OCI-LY7 (cell line): ENCODE results near the gene ANKRD44. TPM values are rescaled to one million over a fixed set of nuclear protein-coding genes. Genes with fewer than 3 reads are reported as not detected.

Source experiments
- BruUV-seq: library from RNA; stranded (reverse); fragments of 400-500 nt; replicated peaks from 2 replicates; lab custom pipeline; 2021; lab: Mats Ljungman, UMichigan
- CTCF ChIA-PET: fragments of 300-600 bp; sonication (Branson Sonifier 250); formaldehyde crosslinking; loops from one replicate; lab custom pipeline; 2022; ENCODE audit warnings: antibody characterized with exemption; ENCODE audit not compliant: unreplicated experiment; lab: Charles Lee
- POLR2A ChIA-PET: fragments of 300-600 bp; sonication (Branson Sonifier 250); formaldehyde crosslinking; loops from one replicate; lab custom pipeline; 2022; ENCODE audit warnings: antibody characterized with exemption; lab: Charles Lee
- DNase-seq: peaks from one replicate; pipeline ENCODE4 v3.0.0-alpha.2; 2015; ENCODE audit warnings: low spot score
- H2AFZ ChIP-seq: fragments of 200-600 bp; sonication (generic), shearing (Covaris generic); 2 replicates; pipeline ENCODE4 v1.6.1; 2014; ENCODE audit warnings: mild to moderate bottlenecking, antibody characterized with exemption, low read length, moderate library complexity
- H3K27ac ChIP-seq: fragments of 200-600 bp; sonication (generic); 2 replicates; pipeline ENCODE4 v1.5.1; 2014; ENCODE audit warnings: mixed run types, low read depth, mild to moderate bottlenecking, moderate library complexity, low read length, inconsistent platforms; ENCODE audit not compliant: poor library complexity, severe bottlenecking
- H3K36me3 ChIP-seq: fragments of 200-600 bp; sonication (generic); 2 replicates; pipeline ENCODE4 v1.6.1; 2014; ENCODE audit warnings: mild to moderate bottlenecking, antibody characterized with exemption, low read length, moderate library complexity, mixed read lengths; ENCODE audit not compliant: insufficient read depth
- H3K4me1 ChIP-seq: fragments of 200-600 bp; sonication (generic); 2 replicates; pipeline ENCODE4 v1.5.1; 2014; ENCODE audit warnings: mild to moderate bottlenecking, low read length; ENCODE audit not compliant: insufficient read depth, poor library complexity, severe bottlenecking
- H3K4me2 ChIP-seq: fragments of 200-600 bp; sonication (generic); 2 replicates; pipeline ENCODE4 v1.6.1; 2014; ENCODE audit warnings: mild to moderate bottlenecking, low read length
- H3K4me3 ChIP-seq: fragments of 200-600 bp; sonication (generic); 2 replicates; pipeline ENCODE4 v1.5.1; 2014; ENCODE audit warnings: mild to moderate bottlenecking, low read depth, low read length; ENCODE audit not compliant: poor library complexity, severe bottlenecking
- H3K79me2 ChIP-seq: fragments of 200-600 bp; sonication (generic); 2 replicates; pipeline ENCODE4 v1.6.1; 2016; ENCODE audit warnings: low read depth, mild to moderate bottlenecking, low read length, moderate library complexity, mixed read lengths; ENCODE audit not compliant: insufficient read depth
- H3K9me2 ChIP-seq: fragments of 200-600 bp; sonication (generic); 2 replicates; pipeline ENCODE4 v1.6.1; 2016; ENCODE audit warnings: mild to moderate bottlenecking, low read length, mixed read lengths; ENCODE audit not compliant: insufficient read depth
- H3K9me3 ChIP-seq: fragments of 200-600 bp; sonication (generic); 2 replicates; pipeline ENCODE4 v1.6.1; 2014; ENCODE audit warnings: mild to moderate bottlenecking, mixed run types, low read length, mixed read lengths
- H4K20me1 ChIP-seq: fragments of 200-600 bp; sonication (generic); 2 replicates; pipeline ENCODE4 v1.6.1; 2014; ENCODE audit warnings: mild to moderate bottlenecking, antibody characterized with exemption, low read length, moderate library complexity, mixed read lengths; ENCODE audit not compliant: insufficient read depth
- EZH2phosphoT487 ChIP-seq: fragments of 200-600 bp; sonication (generic); IDR thresholded peaks from 2 replicates; pipeline ENCODE4 v1.6.1; 2018; ENCODE audit warnings: low read depth, borderline replicate concordance, mild to moderate bottlenecking, mixed run types, antibody characterized with exemption, low read length, moderate library complexity, mixed read lengths
- intact Hi-C: fragments of 100-400 bp; cut with micrococcal nuclease; formaldehyde crosslinking; loops from one replicate; pipeline ENCODE4 v1.10.0; 2022; ENCODE audit not compliant: unreplicated experiment
- total RNA-seq, 2 experiments: library from RNA; depleted of rRNA in 1 of 2; stranded (reverse); fragments of >200 nt in 1 of 2; shearing (Covaris generic) in 1 of 2; gene quantifications; 2 replicates each; pipeline ENCODE4 v1.2.3, GENCODE V29; 2014 to 2022
- TF ChIP-seq, protein P1 (sequence below): fragments of 200-600 bp; sonication (generic); conservative IDR thresholded peaks from 2 replicates; pipeline ENCODE4 v1.5.1; 2014; ENCODE audit warnings: mild to moderate bottlenecking, antibody characterized with exemption, low read length, moderate library complexity, mixed read lengths

ANKRD44 gene
- total RNA-seq, 2 experiments from 2014 or later: 69.4 to 73.7 TPM

DNA sequence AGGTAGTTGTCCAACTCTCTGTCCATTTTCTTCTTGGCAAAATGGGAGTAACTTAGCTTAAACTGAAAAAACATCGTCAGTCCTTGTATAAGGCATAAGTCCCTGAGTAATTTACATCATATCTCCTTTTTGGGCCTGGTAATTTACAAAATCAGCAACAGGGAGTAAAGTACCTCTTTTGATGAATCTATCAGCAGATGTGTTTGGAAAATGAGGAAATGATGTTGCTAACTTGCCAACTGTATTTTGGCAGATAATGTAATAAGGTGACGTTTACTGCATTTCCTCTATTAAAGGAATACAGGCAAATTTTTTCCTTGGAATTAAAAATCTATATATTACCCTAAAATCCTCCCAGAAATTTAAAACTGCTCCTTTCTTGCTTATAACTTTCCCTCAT lies 29.2 kb downstream of the ANKRD44 start:
- no peak for DNase-seq
- Histone ChIP-seq H4K20me1 (no peaks in the 10 kb centered on the region), H3K79me2 (peaks cover 80% of the 10 kb centered on the region), H3K4me2 (peak overlapping the region; percentile 17), H3K36me3 (peaks cover 10% of the 10 kb centered on the region), H3K4me1 (peaks cover 25% of the 10 kb centered on the region), H3K27ac (no peak overlapping the region), H3K9me2 (no peaks in the 10 kb centered on the region), H3K4me3 (no peak overlapping the region), H3K9me3 (no peaks in the 10 kb centered on the region), H2AFZ (no peak overlapping the region)
- intact Hi-C loops: no loop called here
- POLR2A ChIA-PET: interaction anchor here (0.6 to 1.7 kb wide), 5 partner anchors 10 to 1548 kb away, joined by 3 to 12 read pairs (median 4); no protein-coding TSS in a partner anchor
- CTCF ChIA-PET: interaction anchor here (0.5 to 1.0 kb wide), 2 partner anchors 14 to 19 kb away, joined by 3 read pairs; no protein-coding TSS in a partner anchor
- TF ChIP-seq, protein P1, sequence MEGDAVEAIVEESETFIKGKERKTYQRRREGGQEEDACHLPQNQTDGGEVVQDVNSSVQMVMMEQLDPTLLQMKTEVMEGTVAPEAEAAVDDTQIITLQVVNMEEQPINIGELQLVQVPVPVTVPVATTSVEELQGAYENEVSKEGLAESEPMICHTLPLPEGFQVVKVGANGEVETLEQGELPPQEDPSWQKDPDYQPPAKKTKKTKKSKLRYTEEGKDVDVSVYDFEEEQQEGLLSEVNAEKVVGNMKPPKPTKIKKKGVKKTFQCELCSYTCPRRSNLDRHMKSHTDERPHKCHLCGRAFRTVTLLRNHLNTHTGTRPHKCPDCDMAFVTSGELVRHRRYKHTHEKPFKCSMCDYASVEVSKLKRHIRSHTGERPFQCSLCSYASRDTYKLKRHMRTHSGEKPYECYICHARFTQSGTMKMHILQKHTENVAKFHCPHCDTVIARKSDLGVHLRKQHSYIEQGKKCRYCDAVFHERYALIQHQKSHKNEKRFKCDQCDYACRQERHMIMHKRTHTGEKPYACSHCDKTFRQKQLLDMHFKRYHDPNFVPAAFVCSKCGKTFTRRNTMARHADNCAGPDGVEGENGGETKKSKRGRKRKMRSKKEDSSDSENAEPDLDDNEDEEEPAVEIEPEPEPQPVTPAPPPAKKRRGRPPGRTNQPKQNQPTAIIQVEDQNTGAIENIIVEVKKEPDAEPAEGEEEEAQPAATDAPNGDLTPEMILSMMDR: no peak
- no peak for TF ChIP-seq EZH2phosphoT487
- BruUV-seq: no TSS peak

DNA sequence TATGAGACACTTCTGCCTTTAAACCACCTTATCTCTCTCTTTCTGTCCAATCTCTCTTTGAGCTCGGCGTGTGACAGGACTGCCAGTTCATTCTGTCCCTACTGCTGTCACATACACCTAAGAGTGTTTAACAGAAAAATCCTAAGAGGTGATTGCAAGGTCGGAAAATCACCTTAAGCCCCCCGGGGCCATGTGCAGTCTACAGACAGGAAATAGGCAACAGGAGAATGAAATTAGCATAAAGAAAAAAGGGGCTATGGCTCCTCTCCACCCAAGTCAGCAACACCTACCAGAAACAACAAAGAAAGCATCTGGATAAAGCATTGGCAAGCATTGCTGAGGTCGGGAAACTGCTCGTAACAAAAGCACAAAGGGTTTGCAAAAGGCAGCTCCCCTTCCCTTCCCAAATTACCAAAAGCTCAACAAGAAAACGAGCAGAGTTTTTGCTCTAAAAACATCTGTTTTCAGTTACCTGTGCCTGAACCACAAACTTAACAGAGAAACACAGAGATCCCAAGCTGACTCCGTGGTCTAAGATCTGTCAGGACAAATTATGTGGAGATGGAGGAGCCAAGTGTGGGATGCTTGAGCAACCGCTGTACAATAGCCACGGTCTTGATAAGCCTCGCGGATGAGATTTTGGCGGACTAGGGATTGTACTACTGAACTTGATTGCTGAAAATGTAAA lies 30.4 kb downstream of the ANKRD44 start:
- Histone ChIP-seq H3K9me2 (no peaks in the 10 kb centered on the region), H3K4me3 (no peak overlapping the region), H4K20me1 (no peaks in the 10 kb centered on the region), H3K4me2 (peak overlapping the region; percentile 42), H3K79me2 (peaks cover 78% of the 10 kb centered on the region; the same call in 1 of the 2 replicates), H3K9me3 (no peaks in the 10 kb centered on the region), H2AFZ (no peak overlapping the region), H3K36me3 (peaks cover 6% of the 10 kb centered on the region), H3K27ac (no peak overlapping the region), H3K4me1 (peaks cover 25% of the 10 kb centered on the region)
- CTCF ChIA-PET: interaction anchor here (1.0 kb wide), 1 partner anchor 15 kb away, joined by 3 read pairs; no protein-coding TSS in a partner anchor
- BruUV-seq: no TSS peak
- POLR2A ChIA-PET: interaction anchor here (1.1 to 1.7 kb wide), 6 partner anchors 8 to 82 kb away, joined by 3 to 12 read pairs (median 4); no protein-coding TSS in a partner anchor
- TF ChIP-seq EZH2phosphoT487: no peak
- TF ChIP-seq, protein P1: no peak
- intact Hi-C loops: no loop called here
- no peak for DNase-seq
